Naive thymus-derived CD4-positive, alpha-beta T cell (primary cell): ENCODE measurements around the gene SMIM35. TPM values are rescaled to one million over a fixed set of nuclear protein-coding genes. Genes with fewer than 3 reads are reported as not detected.

Source experiments
- ATAC-seq: fragments of 150-1000 bp; cut with Tn5 transposase; 2 replicates; pipeline ENCODE4 v1.10.0; 2021; ENCODE audit warnings: mild to moderate bottlenecking, moderate library complexity
- CTCF ChIA-PET: fragments of 350-600 bp; sonication (Branson Sonifier 250); formaldehyde crosslinking; loops from one replicate; lab custom pipeline; 2021; ENCODE audit warnings: antibody characterized with exemption; lab: Charles Lee
- POLR2A ChIA-PET: fragments of 350-600 bp; sonication (Branson Sonifier 250); formaldehyde crosslinking; loops from one replicate; lab custom pipeline; 2021; ENCODE audit warnings: antibody characterized with exemption, inconsistent platforms; lab: Charles Lee
- DNase-seq, 9 donors: peaks; one replicate each; pipeline versions ENCODE4 v3.0.0 to v3.0.0-alpha.2; 2020 to 2022; ENCODE audit warnings: mixed read lengths in 1 of 9
- H3K27ac ChIP-seq: one replicate; pipeline ENCODE4 v1.7.0; 2013; ENCODE audit warnings: mild to moderate bottlenecking, low read depth, low read length, moderate library complexity
- H3K27me3 ChIP-seq, 2 donors: one replicate each; pipeline ENCODE4 v1.7.0; 2013; ENCODE audit warnings: low read length in 2 of 2, mild to moderate bottlenecking in 2 of 2, moderate library complexity in 2 of 2; ENCODE audit not compliant: control insufficient read depth in 2 of 2, insufficient read depth in 2 of 2
- H3K36me3 ChIP-seq, 3 experiments: 1 replicate in 2 of 3; 2 replicates in 1 of 3; pipeline ENCODE4 v1.7.0; 2013; ENCODE audit warnings: low read length in 3 of 3, mild to moderate bottlenecking in 3 of 3, moderate library complexity in 1 of 3; ENCODE audit not compliant: insufficient read depth in 3 of 3, control insufficient read depth in 2 of 3
- H3K4me1 ChIP-seq, 2 donors: one replicate each; pipeline ENCODE4 v1.7.0; 2013; ENCODE audit warnings: low read length in 2 of 2, mild to moderate bottlenecking in 2 of 2, moderate library complexity in 1 of 2; ENCODE audit not compliant: control insufficient read depth in 2 of 2, insufficient read depth in 2 of 2
- H3K4me3 ChIP-seq: 2 replicates; pipeline ENCODE4 v1.7.0; 2013; ENCODE audit warnings: mild to moderate bottlenecking, low read length
- H3K9me3 ChIP-seq, 3 experiments: 1 replicate in 2 of 3; 2 replicates in 1 of 3; pipeline ENCODE4 v1.7.0; 2013; ENCODE audit warnings: low read length in 3 of 3; ENCODE audit not compliant: control insufficient read depth in 2 of 3
- H3K27ac Mint-ChIP-seq, 9 donors: one replicate each; pipeline ENCODE4 v1.8.0; 2020 to 2022; ENCODE audit warnings: mixed read lengths in 9 of 9, mild to moderate bottlenecking in 8 of 9, moderate library complexity in 5 of 9, inconsistent platforms in 2 of 9
- H3K27me3 Mint-ChIP-seq, 5 donors: one replicate each; pipeline ENCODE4 v1.8.0; 2021 to 2022; ENCODE audit warnings: mixed read lengths in 5 of 5, mild to moderate bottlenecking in 1 of 5
- H3K36me3 Mint-ChIP-seq, 5 donors: one replicate each; pipeline ENCODE4 v1.8.0; 2020 to 2022; ENCODE audit warnings: mixed read lengths in 5 of 5, mild to moderate bottlenecking in 3 of 5, inconsistent platforms in 1 of 5
- H3K4me1 Mint-ChIP-seq, 7 donors: one replicate each; pipeline ENCODE4 v1.8.0; 2020 to 2022; ENCODE audit warnings: mixed read lengths in 7 of 7, mild to moderate bottlenecking in 3 of 7, inconsistent platforms in 1 of 7
- H3K4me3 Mint-ChIP-seq, 10 donors: one replicate each; pipeline ENCODE4 v1.8.0; 2020 to 2022; ENCODE audit warnings: mild to moderate bottlenecking in 10 of 10, mixed read lengths in 10 of 10, moderate library complexity in 6 of 10, inconsistent platforms in 2 of 10
- H3K9me3 Mint-ChIP-seq, 11 donors: one replicate each; pipeline ENCODE4 v1.8.0; 2020 to 2022; ENCODE audit warnings: mixed read lengths in 11 of 11, mild to moderate bottlenecking in 4 of 11, inconsistent platforms in 1 of 11, moderate library complexity in 1 of 11
- intact Hi-C, 2 donors: fragments of 100-400 bp; cut with micrococcal nuclease; formaldehyde crosslinking; loops; one replicate each; pipeline ENCODE4 v1.15.1; 2023
- polyA plus RNA-seq, 2 donors: library from polyadenylated mRNA; unstranded; fragments of 300-500 nt; fragmentation: Illumina TruSeq; gene quantifications; one replicate each; pipeline ENCODE4 v1.2.3, GENCODE V29; 2021
- total RNA-seq, 6 experiments: library from RNA in 5 of 6; stranded (reverse) in 5 of 6; gene quantifications; 1 replicate in 5 of 6; 2 replicates in 1 of 6; pipeline ENCODE4 v1.2.3 and lab custom pipeline; 2021 to 2026

The SMIM35 gene
- total and polyA plus RNA-seq, 7 experiments from 2014 or later = 0.11 to 0.60 (median 0.28) TPM; not detected in 3

GRCh38 chr11:117985953-117986887 is 100.5 kb downstream of the SMIM35 start, which contains the start of gene IL10RA:
Gene IL10RA (plus strand): TSS chr11:117986394. CDS start chr11:117986468, 74 bp downstream.
- Mint-ChIP-seq H3K27me3 (no peaks in the 10 kb centered on the region), H3K36me3 (peaks cover 15 to 68% (median 30%) of the 10 kb centered on the region in 5 donors), H3K9me3 (peaks cover 0 to 3% (median 0%) of the 10 kb centered on the region in 11 donors), H3K27ac (peak within 1 kb of the TSS; percentile 87 to 98 (median 92)), H3K4me3 (peak within 1 kb of the TSS; percentile 84 to 97 (median 91)), H3K4me1 (peaks cover 44 to 78% (median 69%) of the 10 kb centered on the region in 7 donors)
- Histone ChIP-seq H3K9me3 (no peaks in the 10 kb centered on the region), H3K4me1 (peaks cover 43 to 45% of the 10 kb centered on the region in 2 donors), H3K36me3 (peaks cover 14 to 33% (median 31%) of the 10 kb centered on the region in 3 experiments), H3K27me3 (no peaks in the 10 kb centered on the region), H3K27ac (peak within 1 kb of the TSS; percentile 91), H3K4me3 (peak within 1 kb of the TSS; percentile 97)
- ATAC-seq = peak; percentile 92
- DNase-seq = peak; percentile 72 to 95 (median 80)
- CTCF ChIA-PET = interaction anchor here (0.6 to 6.1 kb wide), 14 partner anchors 8 to 560 kb away, joined by 3 to 70 read pairs (median 6); no protein-coding TSS in a partner anchor
- intact Hi-C loops = loop anchor here (1.0 to 5.0 kb wide), 14 partner anchors 10 to 659 kb away; partner anchors contain the start of genes ARCN1 (in 1 of the 2), CD3D (in 1 of the 2), CD3G (in 1 of the 2) and CEP164 (in 1 of the 2)
- POLR2A ChIA-PET = interaction anchor here (0.6 to 16.0 kb wide), 14 partner anchors 8 to 319 kb away, joined by 3 to 302 read pairs (median 7); partner anchors contain the start of gene CD3E

DNA sequence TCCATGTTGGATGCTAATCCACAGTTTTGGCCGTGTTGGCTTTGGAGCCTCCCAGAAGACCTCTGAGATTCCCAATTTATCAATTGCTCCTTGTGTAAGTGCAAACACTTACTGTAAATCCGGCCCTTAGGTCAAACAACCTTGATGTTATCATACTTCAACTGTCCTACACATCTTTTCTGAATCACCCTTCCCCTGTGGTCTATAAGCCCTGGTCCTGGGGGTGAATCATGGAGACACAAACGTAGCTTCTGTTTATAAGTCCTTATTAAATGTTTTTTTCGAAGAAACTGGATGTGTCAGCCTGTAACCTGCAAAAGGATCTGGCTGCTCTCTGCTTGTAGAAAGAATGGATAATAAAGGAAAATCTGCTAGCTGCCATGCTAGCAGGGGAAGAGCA is 102.3 kb downstream of the SMIM35 start:
- Histone ChIP-seq H3K4me3 (peak overlapping the region; percentile 13), H3K4me1 (peaks cover 32 to 47% of the 10 kb centered on the region in 2 donors), H3K36me3 (peaks cover 7 to 16% (median 14%) of the 10 kb centered on the region in 3 experiments), H3K27ac (no peak overlapping the region), H3K27me3 (no peaks in the 10 kb centered on the region), H3K9me3 (no peaks in the 10 kb centered on the region)
- POLR2A ChIA-PET = interaction anchor here (1.9 to 16.0 kb wide), 5 partner anchors 14 to 68 kb away, joined by 4 to 302 read pairs (median 75); no protein-coding TSS in a partner anchor
- DNase-seq = no peak
- CTCF ChIA-PET = interaction anchor here (0.5 to 6.1 kb wide), 4 partner anchors 21 to 66 kb away, joined by 3 to 42 read pairs (median 4); no protein-coding TSS in a partner anchor
- Mint-ChIP-seq H3K36me3 (peaks cover 11 to 64% (median 16%) of the 10 kb centered on the region in 5 donors), H3K4me1 (peaks cover 47 to 75% (median 62%) of the 10 kb centered on the region in 7 donors), H3K27ac (peak overlapping the region; percentile 21 to 93 (median 87)), H3K27me3 (no peaks in the 10 kb centered on the region), H3K4me3 (peak overlapping the region; percentile 30 to 97 (median 89)), H3K9me3 (peaks cover 0 to 3% (median 0%) of the 10 kb centered on the region in 11 donors)
- intact Hi-C loops = no loop called here
- no peak for ATAC-seq

DNA sequence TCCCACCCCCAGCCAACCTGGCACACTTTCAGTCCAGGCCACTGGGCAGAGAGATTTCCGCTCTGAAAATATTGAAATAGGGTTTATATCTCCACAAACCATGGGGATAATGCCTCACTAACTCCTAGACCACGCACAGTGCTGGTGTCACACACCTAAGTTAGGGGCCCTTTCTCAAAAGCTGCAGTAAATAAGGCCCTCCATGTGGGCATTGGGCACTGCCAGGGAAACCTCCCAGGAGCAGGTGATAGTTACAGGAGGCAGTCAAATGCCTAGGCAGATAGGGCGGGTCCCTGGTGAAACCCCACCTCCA is 103.6 kb downstream of the SMIM35 start:
- POLR2A ChIA-PET = interaction anchor here (0.6 to 16.0 kb wide), 7 partner anchors 10 to 944 kb away, joined by 3 to 302 read pairs (median 6); no protein-coding TSS in a partner anchor
- H3K27ac ChIP-seq = no peak overlapping the region
- peaks cover 0 to 4% (median under 1%) of the 10 kb centered on the region in 3 experiments for H3K36me3 ChIP-seq
- DNase-seq (no peak), ATAC-seq (no peak)
- intact Hi-C loops = no loop called here
- H3K4me3 Mint-ChIP-seq = peak overlapping the region in 1 of 10 donors; percentile 5
- CTCF ChIA-PET = interaction anchor here (0.9 to 1.3 kb wide), 2 partner anchors 30 to 70 kb away, joined by 3 read pairs; no protein-coding TSS in a partner anchor
- peaks cover 0 to 3% (median 0%) of the 10 kb centered on the region in 11 donors for H3K9me3 Mint-ChIP-seq
- H3K27ac Mint-ChIP-seq = peak overlapping the region in 5 of 9 donors; percentile 66 to 92 (median 83)
- H3K36me3 Mint-ChIP-seq = peaks cover 7 to 56% (median 9%) of the 10 kb centered on the region in 5 donors
- H3K9me3 ChIP-seq = no peaks in the 10 kb centered on the region
- H3K27me3 ChIP-seq = no peaks in the 10 kb centered on the region
- H3K27me3 Mint-ChIP-seq = no peaks in the 10 kb centered on the region
- H3K4me1 Mint-ChIP-seq = peaks cover 42 to 72% (median 57%) of the 10 kb centered on the region in 7 donors
- H3K4me3 ChIP-seq = no peak overlapping the region
- H3K4me1 ChIP-seq = peaks cover 26 to 46% of the 10 kb centered on the region in 2 donors

DNA sequence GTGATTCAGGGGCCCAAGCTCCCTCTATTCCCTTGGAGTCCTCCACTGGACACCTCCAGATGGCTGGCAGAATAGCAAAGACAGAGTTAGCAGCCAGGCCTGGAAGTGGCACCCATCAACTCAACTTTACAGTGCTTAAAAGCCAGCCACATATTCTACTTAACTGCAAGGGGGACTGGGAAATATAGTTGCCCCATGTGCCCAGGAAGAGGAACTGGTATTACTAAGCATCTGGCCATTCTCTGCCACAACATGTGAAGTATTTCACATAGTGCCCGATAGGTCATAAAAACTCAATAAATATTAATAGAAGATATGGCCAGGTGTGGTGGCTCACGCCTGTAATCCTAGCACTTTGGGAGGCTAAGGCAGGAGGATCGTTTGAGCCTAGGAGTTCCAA is 106.0 kb downstream of the SMIM35 start:
- Histone ChIP-seq H3K9me3 (no peaks in the 10 kb centered on the region), H3K4me1 (peaks cover 38 to 49% of the 10 kb centered on the region in 2 donors), H3K27me3 (no peaks in the 10 kb centered on the region), H3K4me3 (no peak overlapping the region), H3K27ac (no peak overlapping the region), H3K36me3 (no peaks in the 10 kb centered on the region)
- peaks cover 46 to 81% (median 68%) of the 10 kb centered on the region in 7 donors for H3K4me1 Mint-ChIP-seq
- ChIA-PET CTCF (interaction anchor here (2.3 kb wide), 1 partner anchor 30 kb away, joined by 10 read pairs; no protein-coding TSS in a partner anchor), POLR2A (interaction anchor here (0.8 to 16.0 kb wide), 9 partner anchors 9 to 71 kb away, joined by 3 to 302 read pairs (median 5); no protein-coding TSS in a partner anchor)
- H3K27me3 Mint-ChIP-seq = no peaks in the 10 kb centered on the region
- H3K27ac Mint-ChIP-seq = peak overlapping the region in 1 of 9 donors; percentile 71
- peaks cover 0 to 60% (median 7%) of the 10 kb centered on the region in 5 donors for H3K36me3 Mint-ChIP-seq
- H3K4me3 Mint-ChIP-seq = no peak overlapping the region
- ATAC-seq (peak; percentile 40), DNase-seq (no peak)
- intact Hi-C loops = no loop called here
- H3K9me3 Mint-ChIP-seq = peaks cover 0 to 14% (median 2%) of the 10 kb centered on the region in 11 donors

DNA sequence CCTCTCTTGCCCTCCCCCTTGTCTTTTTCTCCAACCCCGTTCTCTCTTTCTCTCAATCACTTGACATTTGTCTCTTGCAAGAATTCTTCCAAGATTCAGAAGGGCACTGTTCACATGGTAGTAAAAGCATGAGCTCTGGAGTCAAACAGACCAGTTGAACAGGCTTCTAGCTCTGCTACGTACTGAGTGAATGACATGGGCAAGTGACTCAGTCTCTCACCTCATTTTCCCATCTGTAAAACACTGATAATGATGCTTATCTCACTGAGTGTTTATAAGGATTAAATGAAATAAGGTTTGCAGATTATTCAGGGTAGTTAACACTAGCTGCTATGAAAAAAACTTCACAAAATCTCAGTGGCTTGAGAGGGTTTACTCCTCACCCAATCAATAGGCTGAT is 106.5 kb downstream of the SMIM35 start:
- Mint-ChIP-seq H3K27me3 (no peaks in the 10 kb centered on the region), H3K27ac (peak overlapping the region in 5 of 9 donors; percentile 59 to 75 (median 71)), H3K9me3 (peaks cover 0 to 14% (median 3%) of the 10 kb centered on the region in 11 donors), H3K36me3 (peaks cover 0 to 62% (median 7%) of the 10 kb centered on the region in 5 donors), H3K4me3 (peak overlapping the region in 5 of 10 donors; percentile 19 to 55 (median 49)), H3K4me1 (peaks cover 45 to 83% (median 73%) of the 10 kb centered on the region in 7 donors)
- peaks cover 37 to 49% of the 10 kb centered on the region in 2 donors for H3K4me1 ChIP-seq
- H3K9me3 ChIP-seq = no peaks in the 10 kb centered on the region
- POLR2A ChIA-PET = interaction anchor here (0.8 to 16.0 kb wide), 9 partner anchors 9 to 71 kb away, joined by 3 to 302 read pairs (median 5); no protein-coding TSS in a partner anchor
- CTCF ChIA-PET = interaction anchor here (1.8 to 2.3 kb wide), 2 partner anchors 29 to 33 kb away, joined by 8 to 10 read pairs; no protein-coding TSS in a partner anchor
- DNase-seq = no peak
- no peaks in the 10 kb centered on the region for H3K27me3 ChIP-seq
- H3K27ac ChIP-seq = no peak overlapping the region
- ATAC-seq = no peak
- no peaks in the 10 kb centered on the region for H3K36me3 ChIP-seq
- intact Hi-C loops = no loop called here
- H3K4me3 ChIP-seq = no peak overlapping the region
